GM12878 (cell line): ENCODE measurements around the gene SH2B2.

Source experiments
- CTCF ChIP-seq, 3 experiments: IDR thresholded peaks in 2 of 3; conservative IDR thresholded peaks in 1 of 3; 2 replicates each; pipeline ENCODE4 v1.5.1; 2011; ENCODE audit warnings: low read depth in 3 of 3, low read length in 3 of 3, mild to moderate bottlenecking in 3 of 3, control low read depth in 2 of 3, moderate library complexity in 2 of 3, inconsistent platforms in 1 of 3, mixed read lengths in 1 of 3; ENCODE audit not compliant: control insufficient read depth in 2 of 3, insufficient read depth in 1 of 3; ENCODE audit errors: extremely low read depth in 1 of 3
- EP300 ChIP-seq, 2 experiments: fragments of 150-350 bp in 1 of 2; IDR thresholded peaks; 2 replicates each; pipeline ENCODE4 v1.6.1; 2011 to 2012; ENCODE audit warnings: low read depth in 2 of 2, low read length in 2 of 2, borderline replicate concordance in 1 of 2, improper control_type of control experiment in 1 of 2, inconsistent platforms in 1 of 2; ENCODE audit not compliant: control insufficient read depth in 1 of 2
- EZH2 ChIP-seq: IDR thresholded peaks from 2 replicates; pipeline ENCODE4 v1.6.1; 2012; ENCODE audit warnings: low read depth, mild to moderate bottlenecking, control low read depth, inconsistent platforms, low read length, borderline replicate concordance; ENCODE audit not compliant: control insufficient read depth
- HDAC6 ChIP-seq: fragments of 200-600 bp; sonication (generic); IDR thresholded peaks from one replicate; pipeline ENCODE4 v1.8.0; 2017; ENCODE audit warnings: antibody characterized with exemption; ENCODE audit not compliant: unreplicated experiment
- MAX ChIP-seq: IDR thresholded peaks from 2 replicates; pipeline ENCODE4 v1.6.1; 2012; ENCODE audit warnings: low read depth, low read length, improper control_type of control experiment
- POLR2A ChIP-seq: IDR thresholded peaks from 2 replicates; pipeline ENCODE4 v1.6.1; 2011; ENCODE audit warnings: low read depth, mild to moderate bottlenecking, low read length
- SIX5 ChIP-seq: IDR thresholded peaks from 2 replicates; pipeline ENCODE4 v1.6.1; 2011; ENCODE audit warnings: mild to moderate bottlenecking, low read depth, low read length, moderate library complexity; ENCODE audit not compliant: severe bottlenecking
- SUZ12 ChIP-seq: fragments of 200-600 bp; sonication (generic); IDR thresholded peaks from one replicate; pipeline ENCODE4 v1.6.1; 2018; ENCODE audit warnings: antibody characterized with exemption, mild to moderate bottlenecking; ENCODE audit not compliant: unreplicated experiment
- TF ChIP-seq, protein P1 (sequence below): IDR thresholded peaks from 2 replicates; pipeline ENCODE4 v1.6.1; 2011; ENCODE audit warnings: mild to moderate bottlenecking, low read depth, low read length, moderate library complexity; ENCODE audit not compliant: insufficient replicate concordance

DNA sequence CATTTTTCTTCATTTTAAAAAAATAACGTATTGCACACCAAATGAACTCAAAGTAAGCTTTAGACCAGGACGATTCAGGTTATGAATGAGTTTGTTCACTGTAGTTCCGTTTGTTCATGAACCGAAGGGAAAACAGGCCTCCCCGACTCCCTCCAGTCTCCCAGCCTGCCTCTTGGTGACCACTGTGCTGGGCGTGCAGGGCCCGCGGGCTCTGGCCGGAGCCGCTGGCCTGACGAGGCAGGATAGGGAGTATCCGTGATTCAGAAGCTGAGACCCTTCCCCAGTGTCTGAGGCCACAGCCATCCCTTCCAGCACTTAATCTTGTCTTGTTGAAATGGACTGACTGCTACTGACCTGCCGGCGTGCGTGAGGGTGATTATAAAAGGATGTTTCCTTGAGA lies 30.8 kb upstream of the SH2B2 start:
- TF ChIP-seq SUZ12: no peak
- no peak for TF ChIP-seq MAX
- TF ChIP-seq SIX5: no peak
- TF ChIP-seq, protein P1, sequence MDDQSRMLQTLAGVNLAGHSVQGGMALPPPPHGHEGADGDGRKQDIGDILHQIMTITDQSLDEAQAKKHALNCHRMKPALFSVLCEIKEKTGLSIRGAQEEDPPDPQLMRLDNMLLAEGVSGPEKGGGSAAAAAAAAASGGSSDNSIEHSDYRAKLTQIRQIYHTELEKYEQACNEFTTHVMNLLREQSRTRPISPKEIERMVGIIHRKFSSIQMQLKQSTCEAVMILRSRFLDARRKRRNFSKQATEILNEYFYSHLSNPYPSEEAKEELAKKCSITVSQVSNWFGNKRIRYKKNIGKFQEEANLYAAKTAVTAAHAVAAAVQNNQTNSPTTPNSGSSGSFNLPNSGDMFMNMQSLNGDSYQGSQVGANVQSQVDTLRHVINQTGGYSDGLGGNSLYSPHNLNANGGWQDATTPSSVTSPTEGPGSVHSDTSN: no peak
- TF ChIP-seq EP300 (IDR thresholded peaks at IDR 0.05; ENCODE audit: borderline replicate concordance in 1 of 2, control insufficient read depth in 1 of 2, low read depth in 2 of 2, low read length in 2 of 2): no peak
- no peak for TF ChIP-seq CTCF (IDR thresholded peaks at IDR 0.05 in 2 of 3, conservative IDR thresholded peaks at IDR 0.05 in 1 of 3; ENCODE audit: control insufficient read depth in 2 of 3, extremely low read depth in 1 of 3, insufficient read depth in 1 of 3, low read depth in 3 of 3, low read length in 3 of 3)
- TF ChIP-seq HDAC6: no peak
- TF ChIP-seq EZH2: no peak
- no peak for TF ChIP-seq POLR2A
